PC-3 (cell line): ENCODE results near the gene PPP2CA. TPM values are rescaled to one million over a fixed set of nuclear protein-coding genes. Genes with fewer than 3 reads are reported as not detected.

ENCODE experiments used
- ATAC-seq: fragments of 200-7000 bp; cut with Tn5 transposase; 2 replicates; pipeline ENCODE4 v1.9.1; 2020; ENCODE audit warnings: mild to moderate bottlenecking, moderate library complexity
- BruUV-seq: library from RNA; stranded (reverse); fragments of 400-500 nt; replicated peaks from 2 replicates; lab custom pipeline; 2021; lab: Mats Ljungman, UMichigan
- CTCF ChIA-PET: fragments of 300-600 bp; sonication (Branson Sonifier 250); formaldehyde crosslinking; loops from one replicate; lab custom pipeline; 2022; ENCODE audit warnings: antibody characterized with exemption; lab: Charles Lee
- POLR2A ChIA-PET: fragments of 300-600 bp; sonication (Branson Sonifier 250); formaldehyde crosslinking; loops from one replicate; lab custom pipeline; 2022; ENCODE audit warnings: antibody characterized with exemption; ENCODE audit not compliant: unreplicated experiment; lab: Charles Lee
- DNase-seq: peaks from one replicate; pipeline ENCODE4 v3.0.0-alpha.2; 2015
- H2AFZ ChIP-seq: fragments of 300-600 bp; sonication (generic); 2 replicates; pipeline ENCODE4 v1.6.0; 2016; ENCODE audit warnings: antibody characterized with exemption, low read length
- H3F3A ChIP-seq: fragments of 300-600 bp; sonication (generic); one replicate; pipeline ENCODE4 v1.6.0; 2017; ENCODE audit warnings: antibody characterized with exemption, low read length, control low read depth, mild to moderate bottlenecking; ENCODE audit not compliant: unreplicated experiment
- H3K27ac ChIP-seq: fragments of 300-600 bp; sonication (generic); 2 replicates; pipeline ENCODE4 v1.5.1; 2016; ENCODE audit warnings: mild to moderate bottlenecking, low read length
- H3K27me3 ChIP-seq: fragments of 300-600 bp; sonication (generic); 2 replicates; pipeline ENCODE4 v1.6.1; 2016; ENCODE audit warnings: low read length, mixed read lengths
- H3K36me3 ChIP-seq: fragments of 300-600 bp; sonication (generic); 2 replicates; pipeline ENCODE4 v1.6.1; 2016; ENCODE audit warnings: low read depth, mixed run types, low read length, mixed read lengths
- H3K4me1 ChIP-seq: fragments of 300-600 bp; sonication (generic); 2 replicates; pipeline ENCODE4 v1.5.1; 2016; ENCODE audit warnings: low read length; ENCODE audit not compliant: insufficient read depth
- H3K4me2 ChIP-seq: fragments of 300-600 bp; sonication (generic); 2 replicates; pipeline ENCODE4 v1.6.0; 2016; ENCODE audit warnings: low read length
- H3K4me3 ChIP-seq: fragments of 300-600 bp; sonication (generic); 2 replicates; pipeline ENCODE4 v1.5.1; 2016; ENCODE audit warnings: mild to moderate bottlenecking, low read length, mixed read lengths
- H3K79me2 ChIP-seq: fragments of 300-600 bp; sonication (generic); 2 replicates; pipeline ENCODE4 v1.6.1; 2017; ENCODE audit warnings: low read length, mixed read lengths
- H3K9ac ChIP-seq: fragments of 300-600 bp; sonication (generic); 2 replicates; pipeline ENCODE4 v1.6.0; 2016; ENCODE audit warnings: mild to moderate bottlenecking, low read length
- H3K9me2 ChIP-seq: fragments of 300-600 bp; sonication (generic); replicated peaks from 2 replicates; pipeline ENCODE4 v1.6.1; 2016; ENCODE audit warnings: mixed run types, low read length, mixed read lengths
- H3K9me3 ChIP-seq: fragments of 300-600 bp; sonication (generic); 2 replicates; pipeline ENCODE4 v1.6.1; 2016; ENCODE audit warnings: low read length, mixed read lengths
- H4K20me1 ChIP-seq: fragments of 300-600 bp; sonication (generic); 2 replicates; pipeline ENCODE4 v1.6.1; 2016; ENCODE audit warnings: low read length, mixed read lengths
- CTCF ChIP-seq: fragments of 300-600 bp; sonication (generic); conservative IDR thresholded peaks from 2 replicates; pipeline ENCODE4 v1.5.1; 2017; ENCODE audit warnings: antibody characterized with exemption, low read depth, mild to moderate bottlenecking, low read length
- EZH2 ChIP-seq: fragments of 300-600 bp; sonication (generic); IDR thresholded peaks from one replicate; pipeline ENCODE4 v1.6.1; 2017; ENCODE audit warnings: antibody characterized with exemption, mild to moderate bottlenecking, low read length; ENCODE audit not compliant: unreplicated experiment
- EZH2phosphoT487 ChIP-seq: fragments of 300-600 bp; sonication (generic); IDR thresholded peaks from 2 replicates; pipeline ENCODE4 v1.6.1; 2018; ENCODE audit warnings: mild to moderate bottlenecking, antibody characterized with exemption, low read length, borderline replicate concordance
- intact Hi-C: fragments of 100-400 bp; cut with micrococcal nuclease; formaldehyde crosslinking; loops from 2 replicates; pipeline ENCODE4 v1.9.0; 2023
- total RNA-seq: library from RNA; depleted of rRNA; stranded (reverse); fragments of >200 nt; gene quantifications from 2 replicates; pipeline ENCODE4 v1.2.3, GENCODE V29; 2014

The PPP2CA gene
- total RNA-seq, 1 experiment from 2014 or later, result 184 TPM

GRCh38 chr5:134188092-134188491 lies 37.8 kb downstream of the PPP2CA start:
- H3F3A ChIP-seq, result no peaks in the 10 kb centered on the region
- no peak overlapping the region for H3K4me3 ChIP-seq
- H3K9me3 ChIP-seq, result no peaks in the 10 kb centered on the region
- H3K79me2 ChIP-seq, result no peaks in the 10 kb centered on the region
- no peaks in the 10 kb centered on the region for H4K20me1 ChIP-seq
- TF ChIP-seq EZH2 (no peak), EZH2phosphoT487 (no peak), CTCF (no peak)
- ATAC-seq (no peak), DNase-seq (no peak)
- no peaks in the 10 kb centered on the region for H3K9me2 ChIP-seq
- no peak overlapping the region for H3K9ac ChIP-seq
- ChIA-PET POLR2A (no interaction called here), CTCF (no interaction called here)
- no peaks in the 10 kb centered on the region for H3K27me3 ChIP-seq
- no TSS peak for BruUV-seq
- H2AFZ ChIP-seq, result no peak overlapping the region
- intact Hi-C loops, result no loop called here
- H3K4me1 ChIP-seq, result no peaks in the 10 kb centered on the region
- no peak overlapping the region for H3K4me2 ChIP-seq
- H3K36me3 ChIP-seq, result no peaks in the 10 kb centered on the region
- H3K27ac ChIP-seq, result no peak overlapping the region

GRCh38 chr5:134184155-134185135 lies 41.4 kb downstream of the PPP2CA start:
- TF ChIP-seq EZH2phosphoT487 (no peak), CTCF (peak; percentile 78)
- H3K36me3 ChIP-seq, result no peaks in the 10 kb centered on the region
- H3K9me3 ChIP-seq, result no peaks in the 10 kb centered on the region
- no peak overlapping the region for H2AFZ ChIP-seq
- H3K4me3 ChIP-seq, result no peak overlapping the region
- no peaks in the 10 kb centered on the region for H3K27me3 ChIP-seq
- BruUV-seq, result no TSS peak
- DNase-seq, result peak; percentile 74
- no peak overlapping the region for H3K4me2 ChIP-seq
- H4K20me1 ChIP-seq, result no peaks in the 10 kb centered on the region
- no peaks in the 10 kb centered on the region for H3F3A ChIP-seq
- no peaks in the 10 kb centered on the region for H3K4me1 ChIP-seq
- H3K27ac ChIP-seq, result no peak overlapping the region
- no peak overlapping the region for H3K9ac ChIP-seq
- intact Hi-C loops, result loop anchor here (1.0 kb wide), 1 partner anchor 105 kb away; no protein-coding TSS in a partner anchor
- peak; percentile 96 for ATAC-seq
- CTCF ChIA-PET, result no interaction called here
- no peaks in the 10 kb centered on the region for H3K79me2 ChIP-seq
- H3K9me2 ChIP-seq, result no peaks in the 10 kb centered on the region
- POLR2A ChIA-PET, result no interaction called here

GRCh38 chr5:134183481-134183880 lies 42.4 kb downstream of the PPP2CA start:
- no peaks in the 10 kb centered on the region for H3F3A ChIP-seq
- ATAC-seq (no peak), DNase-seq (no peak)
- H3K4me3 ChIP-seq, result no peak overlapping the region
- H3K9me3 ChIP-seq, result no peaks in the 10 kb centered on the region
- CTCF ChIA-PET, result no interaction called here
- no peak for TF ChIP-seq EZH2
- TF ChIP-seq EZH2phosphoT487, result no peak
- no peak for TF ChIP-seq CTCF
- H2AFZ ChIP-seq, result no peak overlapping the region
- no peaks in the 10 kb centered on the region for H4K20me1 ChIP-seq
- H3K4me1 ChIP-seq, result no peaks in the 10 kb centered on the region
- no peak overlapping the region for H3K9ac ChIP-seq
- no peaks in the 10 kb centered on the region for H3K9me2 ChIP-seq
- POLR2A ChIA-PET, result interaction anchor here (0.6 kb wide), 1 partner anchor 52 kb away, joined by 4 read pairs; no protein-coding TSS in a partner anchor
- no peaks in the 10 kb centered on the region for H3K36me3 ChIP-seq
- H3K27ac ChIP-seq, result no peak overlapping the region
- BruUV-seq, result no TSS peak
- H3K4me2 ChIP-seq, result no peak overlapping the region
- intact Hi-C loops, result no loop called here
- no peaks in the 10 kb centered on the region for H3K79me2 ChIP-seq
- H3K27me3 ChIP-seq, result no peaks in the 10 kb centered on the region
